Osteoblast (primary cell): ENCODE results near the gene ITGA3. TPM values are rescaled to one million over a fixed set of nuclear protein-coding genes. Genes with fewer than 3 reads are reported as not detected.

Experiments used
- DNase-seq: peaks from one replicate; pipeline ENCODE4 v3.0.0; 2011; ENCODE audit warnings: low spot score, mixed read lengths; ENCODE audit not compliant: insufficient read length; ENCODE audit errors: missing footprints
- H2AFZ ChIP-seq: 2 replicates; pipeline ENCODE4 v1.6.0; 2011; ENCODE audit warnings: mild to moderate bottlenecking, low read length
- H3K27ac ChIP-seq: 2 replicates; pipeline ENCODE4 v1.5.1; 2011; ENCODE audit warnings: mild to moderate bottlenecking, low read depth, low read length, moderate library complexity
- H3K27me3 ChIP-seq: 2 replicates; pipeline ENCODE4 v1.6.0; 2012; ENCODE audit warnings: mild to moderate bottlenecking, control low read depth, inconsistent platforms, low read length, moderate library complexity; ENCODE audit not compliant: insufficient read depth
- H3K36me3 ChIP-seq: 2 replicates; pipeline ENCODE4 v1.5.1; 2011; ENCODE audit warnings: mild to moderate bottlenecking, low read length, control low read depth, moderate library complexity; ENCODE audit not compliant: insufficient read depth
- H3K4me1 ChIP-seq: 2 replicates; pipeline ENCODE4 v1.5.1; 2011; ENCODE audit warnings: mild to moderate bottlenecking, low read length, control low read depth, moderate library complexity; ENCODE audit not compliant: insufficient read depth
- H3K4me2 ChIP-seq: 2 replicates; pipeline ENCODE4 v1.6.0; 2011; ENCODE audit warnings: mild to moderate bottlenecking, low read length; ENCODE audit not compliant: insufficient read depth
- H3K4me3 ChIP-seq: fragments of 200-600 bp; sonication (generic); 3 replicates; pipeline ENCODE4 v1.5.1; 2012; ENCODE audit warnings: mild to moderate bottlenecking, low read length, inconsistent platforms; ENCODE audit not compliant: insufficient read depth
- H3K79me2 ChIP-seq: 2 replicates; pipeline ENCODE4 v1.6.0; 2012; ENCODE audit warnings: mild to moderate bottlenecking, low read length, control low read depth, inconsistent platforms; ENCODE audit not compliant: insufficient read depth
- H3K9me3 ChIP-seq: 2 replicates; pipeline ENCODE4 v1.5.1; 2011; ENCODE audit warnings: low read depth, low read length, control low read depth
- H4K20me1 ChIP-seq: 2 replicates; pipeline ENCODE4 v1.6.0; 2012; ENCODE audit warnings: mild to moderate bottlenecking, low read length, control low read depth; ENCODE audit not compliant: insufficient read depth
- CTCF ChIP-seq: IDR thresholded peaks from 2 replicates; pipeline ENCODE4 v1.5.1; 2011; ENCODE audit warnings: mild to moderate bottlenecking, low read depth, low read length, moderate library complexity; ENCODE audit errors: extremely low read depth
- total RNA-seq: library from RNA; depleted of rRNA; stranded (reverse); fragments of >200 nt; gene quantifications from 2 replicates; pipeline ENCODE4 v1.2.3, GENCODE V29; 2012

The ITGA3 gene
- total RNA-seq, 1 donor = 81.4 TPM

GRCh38 chr17:50057521-50057991 lies 1.6 kb downstream of the ITGA3 start:
- Histone ChIP-seq H3K27me3 (no peaks in the 10 kb centered on the region), H3K27ac (peak overlapping the region; percentile 88), H3K4me1 (peaks cover 75% of the 10 kb centered on the region), H3K4me3 (peak overlapping the region; percentile 79), H3K4me2 (peak overlapping the region; percentile 98), H4K20me1 (peaks cover 5% of the 10 kb centered on the region), H3K79me2 (peaks cover 73% of the 10 kb centered on the region), H3K36me3 (no peaks in the 10 kb centered on the region), H3K9me3 (no peaks in the 10 kb centered on the region), H2AFZ (no peak overlapping the region)
- no peak for TF ChIP-seq CTCF
- DNase-seq = peak; percentile 70

GRCh38 chr17:50058296-50058953 lies 2.5 kb downstream of the ITGA3 start:
- no peaks in the 10 kb centered on the region for H3K36me3 ChIP-seq
- H3K4me3 ChIP-seq = peak overlapping the region; percentile 79
- H3K27ac ChIP-seq = peak overlapping the region; percentile 95
- H2AFZ ChIP-seq = no peak overlapping the region
- peaks cover 5% of the 10 kb centered on the region for H4K20me1 ChIP-seq
- H3K27me3 ChIP-seq = no peaks in the 10 kb centered on the region
- no peak for DNase-seq
- peak overlapping the region; percentile 98 for H3K4me2 ChIP-seq
- H3K9me3 ChIP-seq = no peaks in the 10 kb centered on the region
- H3K79me2 ChIP-seq = peaks cover 79% of the 10 kb centered on the region
- H3K4me1 ChIP-seq = peaks cover 77% of the 10 kb centered on the region
- TF ChIP-seq CTCF = no peak

GRCh38 chr17:50059256-50059655 lies 3.3 kb downstream of the ITGA3 start:
- no peaks in the 10 kb centered on the region for H3K36me3 ChIP-seq
- no peaks in the 10 kb centered on the region for H3K27me3 ChIP-seq
- H3K4me2 ChIP-seq = peak overlapping the region; percentile 98
- H4K20me1 ChIP-seq = peaks cover 5% of the 10 kb centered on the region
- H3K4me3 ChIP-seq = peak overlapping the region; percentile 1
- H3K4me1 ChIP-seq = peaks cover 77% of the 10 kb centered on the region
- H3K27ac ChIP-seq = peak overlapping the region; percentile 95
- DNase-seq = no peak
- H3K9me3 ChIP-seq = no peaks in the 10 kb centered on the region
- no peak for TF ChIP-seq CTCF
- H2AFZ ChIP-seq = no peak overlapping the region
- peaks cover 85% of the 10 kb centered on the region for H3K79me2 ChIP-seq

- Histone ChIP-seq H3K27me3 (no peaks in the 10 kb centered on the region), H3K4me3 (peak overlapping the region; percentile 20), H4K20me1 (peaks cover 5% of the 10 kb centered on the region), H3K9me3 (no peaks in the 10 kb centered on the region), H3K79me2 (peaks cover 86% of the 10 kb centered on the region), H3K4me1 (peaks cover 83% of the 10 kb centered on the region), H3K4me2 (peak overlapping the region; percentile 98), H2AFZ (no peak overlapping the region), H3K27ac (peak overlapping the region; percentile 95), H3K36me3 (no peaks in the 10 kb centered on the region)
- DNase-seq = peak; percentile 93
- TF ChIP-seq CTCF = no peak
These were observed 3.9 kb downstream of the ITGA3 start for GRCh38 chr17:50059759-50060273.
